MM.1S (cell line): ENCODE measurements around the gene CHST11.

Source experiments
- CTCF ChIP-seq: fragments of 300-600 bp; sonication (generic); IDR thresholded peaks from 2 replicates; pipeline ENCODE4 v1.5.1; 2016; ENCODE audit warnings: antibody characterized with exemption, low read length, mixed read lengths
- EZH2 ChIP-seq: fragments of 300-600 bp; sonication (generic); optimal IDR thresholded peaks from 2 replicates; pipeline ENCODE3; 2017; ENCODE audit warnings: low read depth, mild to moderate bottlenecking, antibody characterized with exemption, low read length, mixed read lengths
- EZH2phosphoT487 ChIP-seq: fragments of 300-600 bp; sonication (generic); IDR thresholded peaks from 2 replicates; pipeline ENCODE4 v1.6.1; 2018; ENCODE audit warnings: antibody characterized with exemption, low read length

GRCh38 chr12:104501660-104502059 lies 44.9 kb downstream of the CHST11 start:
- no peak for TF ChIP-seq CTCF
- TF ChIP-seq EZH2phosphoT487, result no peak
- TF ChIP-seq EZH2, result no peak
